Endothelial cell of umbilical vein (primary cell): ENCODE measurements around the gene TBC1D23. TPM values are rescaled to one million over a fixed set of nuclear protein-coding genes. Genes with fewer than 3 reads are reported as not detected.

Source experiments
- BruUV-seq: library from RNA; stranded (reverse); fragments of 400-500 nt; replicated peaks from 2 replicates; lab custom pipeline; 2021; lab: Mats Ljungman, UMichigan
- CTCF ChIA-PET: fragments of 300-600, 350-600 bp; sonication (Branson Sonifier 250); formaldehyde crosslinking; loops from one replicate; lab custom pipeline; 2021; ENCODE audit warnings: antibody characterized with exemption, inconsistent platforms; lab: Charles Lee
- POLR2A ChIA-PET: fragments of 300-600, 350-600 bp; sonication (Branson Sonifier 250); formaldehyde crosslinking; loops from one replicate; lab custom pipeline; 2021; ENCODE audit warnings: antibody characterized with exemption, inconsistent platforms; lab: Charles Lee
- DNase-seq: peaks from one replicate; pipeline ENCODE4 v3.0.0-alpha.2; 2011; ENCODE audit warnings: low read depth, low spot score
- FAIRE-seq: peaks from 2 replicates; lab custom pipeline; 2011; peaks lifted over from hg19 to GRCh38; lab: Jason Lieb, UNC
- H2AFZ ChIP-seq: 2 replicates; pipeline ENCODE4 v1.6.0; 2012; ENCODE audit warnings: low read depth, low read length, control low read depth, inconsistent platforms
- H3K27ac ChIP-seq: 2 replicates; pipeline ENCODE4 v1.5.1; 2011; ENCODE audit warnings: low read depth, mild to moderate bottlenecking, control low read depth, low read length, moderate library complexity; ENCODE audit not compliant: insufficient read depth
- H3K27me3 ChIP-seq, 2 experiments: 2 replicates each; pipeline versions ENCODE4 v1.6.0 to v1.6.1; 2011; ENCODE audit warnings: low read length in 2 of 2, mixed read lengths in 1 of 2; ENCODE audit not compliant: control insufficient read depth in 2 of 2, insufficient read depth in 2 of 2
- H3K36me3 ChIP-seq, 2 experiments: 2 replicates in 1 of 2; 3 replicates in 1 of 2; pipeline ENCODE4 v1.5.1; 2011; ENCODE audit warnings: low read length in 2 of 2, mild to moderate bottlenecking in 1 of 2, moderate library complexity in 1 of 2; ENCODE audit not compliant: control insufficient read depth in 2 of 2, insufficient read depth in 2 of 2; ENCODE audit errors: extremely low read depth in 1 of 2
- H3K4me1 ChIP-seq: 3 replicates; pipeline ENCODE4 v1.5.1; 2011; ENCODE audit warnings: mild to moderate bottlenecking, low read length; ENCODE audit not compliant: control insufficient read depth, insufficient read depth; ENCODE audit errors: extremely low read depth
- H3K4me2 ChIP-seq: 2 replicates; pipeline ENCODE4 v1.6.1; 2011; ENCODE audit warnings: low read length, control low read depth, mixed read lengths; ENCODE audit not compliant: insufficient read depth
- H3K4me3 ChIP-seq, 3 experiments: fragments of 200-600 bp in 1 of 3; sonication (generic), shearing (Covaris generic) in 1 of 3; replicated peaks in 1 of 3; 2 replicates each; pipeline ENCODE4 v1.5.1; 2011 to 2016; ENCODE audit warnings: control low read depth in 3 of 3, low read length in 3 of 3, mild to moderate bottlenecking in 2 of 3, inconsistent platforms in 1 of 3, low read depth in 1 of 3, moderate library complexity in 1 of 3; ENCODE audit not compliant: insufficient read depth in 1 of 3
- H3K79me2 ChIP-seq: 2 replicates; pipeline ENCODE4 v1.6.0; 2012; ENCODE audit warnings: low read length, inconsistent platforms; ENCODE audit not compliant: control insufficient read depth, insufficient read depth
- H3K9ac ChIP-seq: replicated peaks from 2 replicates; pipeline ENCODE3; 2011; ENCODE audit warnings: low read length, control low read depth; ENCODE audit not compliant: insufficient read depth; ENCODE audit errors: extremely low read depth
- H3K9me1 ChIP-seq: replicated peaks from 3 replicates; pipeline ENCODE4 v1.6.0; 2011; ENCODE audit warnings: mild to moderate bottlenecking, low read length; ENCODE audit not compliant: control insufficient read depth, insufficient read depth; ENCODE audit errors: extremely low read depth
- H3K9me3 ChIP-seq: replicated peaks from 2 replicates; pipeline ENCODE4 v1.5.1; 2012; ENCODE audit warnings: low read length, inconsistent platforms; ENCODE audit not compliant: control insufficient read depth, insufficient read depth
- H4K20me1 ChIP-seq: replicated peaks from 2 replicates; pipeline ENCODE3; 2011; ENCODE audit warnings: mild to moderate bottlenecking, low read length; ENCODE audit not compliant: control insufficient read depth, insufficient read depth; ENCODE audit errors: extremely low read depth
- EZH2 ChIP-seq: IDR thresholded peaks from 2 replicates; pipeline ENCODE4 v1.6.1; 2012; ENCODE audit warnings: borderline replicate concordance, low read depth, mild to moderate bottlenecking, moderate library complexity, low read length, inconsistent platforms; ENCODE audit not compliant: severe bottlenecking
- FOS ChIP-seq: IDR thresholded peaks from 2 replicates; pipeline ENCODE4 v1.6.1; 2011; ENCODE audit warnings: mild to moderate bottlenecking, low read length, moderate library complexity, borderline replicate concordance; ENCODE audit not compliant: insufficient read depth
- GATA2 ChIP-seq: IDR thresholded peaks from 2 replicates; pipeline ENCODE4 v1.7.0; 2011; ENCODE audit warnings: low read depth, mild to moderate bottlenecking, moderate library complexity, mixed read lengths, low read length; ENCODE audit not compliant: insufficient read length, insufficient read depth
- JUN ChIP-seq: IDR thresholded peaks from 2 replicates; pipeline ENCODE4 v1.6.1; 2011; ENCODE audit warnings: borderline replicate concordance, low read depth; ENCODE audit not compliant: insufficient read length, insufficient read depth
- MYC ChIP-seq: IDR thresholded peaks from one replicate; pipeline ENCODE4 v1.6.1; 2011; ENCODE audit warnings: mild to moderate bottlenecking, low read depth, low read length
- POLR2A ChIP-seq: IDR thresholded peaks from 2 replicates; pipeline ENCODE4 v1.6.1; 2012; ENCODE audit warnings: low read depth, mild to moderate bottlenecking, control low read depth, low read length
- POLR2AphosphoS5 ChIP-seq: IDR thresholded peaks from 2 replicates; pipeline ENCODE4 v1.6.1; 2012; ENCODE audit warnings: low read depth, mild to moderate bottlenecking, control low read depth, low read length, moderate library complexity; ENCODE audit not compliant: insufficient read depth
- dilution Hi-C: fragments of 300-500 bp; cut with MboI; formaldehyde crosslinking; loops from one replicate; pipeline ENCODE4 v1.15.0; 2019; ENCODE audit warnings: low sequenced_read_pairs; ENCODE audit not compliant: extremely low pct_ligation_motif_present
- intact Hi-C: fragments of 100-400 bp; cut with micrococcal nuclease; formaldehyde crosslinking; loops from one replicate; pipeline ENCODE4 v1.10.0; 2022
- polyA plus RNA-seq, 4 experiments: library from polyadenylated mRNA; depleted of rRNA in 3 of 4; stranded (reverse) in 3 of 4; unstranded in 1 of 4; fragments of >200 nt; gene quantifications; 2 replicates each; pipeline versions ENCODE4 v1.2.1 to v1.2.3, GENCODE V29; 2011 to 2012; ENCODE audit warnings: missing spikeins in 1 of 4
- total RNA-seq: library from RNA; stranded (reverse); gene quantifications from 2 replicates; pipeline ENCODE4 v1.2.3, GENCODE V29; 2021
- TF ChIP-seq, protein P1 (sequence below), 2 donors: IDR thresholded peaks; 1 replicate in 1 of 2; 2 replicates in 1 of 2; pipeline ENCODE4 v1.5.1; 2011; ENCODE audit warnings: low read length in 2 of 2, mild to moderate bottlenecking in 2 of 2, moderate library complexity in 2 of 2, control low read depth in 1 of 2, inconsistent platforms in 1 of 2, low read depth in 1 of 2; ENCODE audit not compliant: insufficient read depth in 1 of 2; ENCODE audit errors: extremely low read depth in 1 of 2
- TF ChIP-seq, protein P2 (sequence below): IDR thresholded peaks from 2 replicates; pipeline ENCODE4 v1.6.1; 2011; ENCODE audit not compliant: insufficient read depth, insufficient read length

The TBC1D23 gene
- total and polyA plus RNA-seq, 2 donors (not counting 3 experiments of a cell fraction or from before 2014, with no cell fraction given) = 10.3 to 34.8 TPM

DNA sequence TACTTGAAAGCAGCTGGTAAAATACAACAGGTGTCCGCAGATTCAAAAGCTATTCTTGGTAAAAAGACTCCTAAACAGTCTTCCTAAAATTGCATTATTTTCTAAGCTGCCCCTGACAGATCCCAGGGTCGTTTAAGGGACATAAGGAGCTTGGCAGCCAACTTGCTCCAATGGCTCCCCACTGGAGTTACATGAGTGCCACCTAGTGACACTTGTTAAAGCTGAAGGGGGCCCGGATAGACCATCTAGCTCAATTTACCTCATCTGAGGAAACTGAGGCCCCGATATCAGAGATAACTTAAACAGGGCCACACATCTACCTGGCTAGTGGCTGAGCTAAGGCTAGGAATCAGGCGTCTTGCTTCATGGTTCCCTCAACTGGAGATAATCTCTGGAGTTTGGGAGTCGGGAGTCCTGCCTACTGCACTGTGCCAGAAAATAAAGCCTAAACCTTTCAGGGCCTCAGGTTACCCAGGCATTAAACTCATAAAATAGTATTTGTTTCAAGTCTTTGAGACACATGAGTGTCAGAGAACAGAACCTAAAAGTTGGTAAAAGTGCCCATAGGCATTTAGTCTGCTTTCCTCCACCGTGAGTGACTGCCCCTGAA, 6.5 kb upstream of the TBC1D23 start:
- H3K27ac ChIP-seq = no peak overlapping the region
- no peaks in the 10 kb centered on the region for H3K4me1 ChIP-seq
- FAIRE-seq = peak; percentile 70
- TF ChIP-seq, protein P1, sequence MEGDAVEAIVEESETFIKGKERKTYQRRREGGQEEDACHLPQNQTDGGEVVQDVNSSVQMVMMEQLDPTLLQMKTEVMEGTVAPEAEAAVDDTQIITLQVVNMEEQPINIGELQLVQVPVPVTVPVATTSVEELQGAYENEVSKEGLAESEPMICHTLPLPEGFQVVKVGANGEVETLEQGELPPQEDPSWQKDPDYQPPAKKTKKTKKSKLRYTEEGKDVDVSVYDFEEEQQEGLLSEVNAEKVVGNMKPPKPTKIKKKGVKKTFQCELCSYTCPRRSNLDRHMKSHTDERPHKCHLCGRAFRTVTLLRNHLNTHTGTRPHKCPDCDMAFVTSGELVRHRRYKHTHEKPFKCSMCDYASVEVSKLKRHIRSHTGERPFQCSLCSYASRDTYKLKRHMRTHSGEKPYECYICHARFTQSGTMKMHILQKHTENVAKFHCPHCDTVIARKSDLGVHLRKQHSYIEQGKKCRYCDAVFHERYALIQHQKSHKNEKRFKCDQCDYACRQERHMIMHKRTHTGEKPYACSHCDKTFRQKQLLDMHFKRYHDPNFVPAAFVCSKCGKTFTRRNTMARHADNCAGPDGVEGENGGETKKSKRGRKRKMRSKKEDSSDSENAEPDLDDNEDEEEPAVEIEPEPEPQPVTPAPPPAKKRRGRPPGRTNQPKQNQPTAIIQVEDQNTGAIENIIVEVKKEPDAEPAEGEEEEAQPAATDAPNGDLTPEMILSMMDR (IDR thresholded peaks at IDR 0.05; ENCODE audit: extremely low read depth in 1 of 2, insufficient read depth in 1 of 2, low read depth in 1 of 2, low read length in 2 of 2) = peak; percentile 76 to 81
- TF ChIP-seq FOS = no peak
- dilution Hi-C loops (no loop called here), intact Hi-C loops (loop anchor here (1.0 to 5.0 kb wide), 5 partner anchors 97 to 422 kb away; no protein-coding TSS in a partner anchor)
- peak; percentile 75 for DNase-seq
- no peak overlapping the region for H2AFZ ChIP-seq
- H3K4me2 ChIP-seq = no peak overlapping the region
- no peaks in the 10 kb centered on the region for H3K79me2 ChIP-seq
- H3K9me1 ChIP-seq = no peaks in the 10 kb centered on the region
- no peak overlapping the region for H3K4me3 ChIP-seq
- no TSS peak for BruUV-seq
- H3K9me3 ChIP-seq = no peaks in the 10 kb centered on the region
- no peak overlapping the region for H3K9ac ChIP-seq
- ChIA-PET POLR2A (interaction anchor here (0.6 to 1.0 kb wide), 3 partner anchors 244 to 422 kb away, joined by 3 to 6 read pairs (median 4); no protein-coding TSS in a partner anchor), CTCF (interaction anchor here (0.6 to 1.6 kb wide), 70 partner anchors 8 to 469 kb away, joined by 3 to 238 read pairs (median 5); partner anchors contain the start of genes CMSS1, LNP1 and TOMM70)
- H3K36me3 ChIP-seq = no peaks in the 10 kb centered on the region
- no peaks in the 10 kb centered on the region for H3K27me3 ChIP-seq
- H4K20me1 ChIP-seq = no peaks in the 10 kb centered on the region

GRCh38 chr3:100256731-100257151, 4.1 kb upstream of the TBC1D23 start:
- no peak overlapping the region for H3K4me3 ChIP-seq
- no TSS peak for BruUV-seq
- H3K27ac ChIP-seq = no peak overlapping the region
- POLR2A ChIA-PET = no interaction called here
- CTCF ChIA-PET = interaction anchor here (1.2 to 3.6 kb wide), 5 partner anchors 10 to 425 kb away, joined by 3 to 33 read pairs (median 10); no protein-coding TSS in a partner anchor
- no peak for TF ChIP-seq POLR2A
- no peak for TF ChIP-seq MYC
- TF ChIP-seq, protein P1 (IDR thresholded peaks at IDR 0.05; ENCODE audit: extremely low read depth in 1 of 2, insufficient read depth in 1 of 2, low read depth in 1 of 2, low read length in 2 of 2) = no peak
- no peak for TF ChIP-seq GATA2
- no peak for TF ChIP-seq JUN
- TF ChIP-seq FOS = no peak
- TF ChIP-seq POLR2AphosphoS5 = no peak
- TF ChIP-seq, protein P2, sequence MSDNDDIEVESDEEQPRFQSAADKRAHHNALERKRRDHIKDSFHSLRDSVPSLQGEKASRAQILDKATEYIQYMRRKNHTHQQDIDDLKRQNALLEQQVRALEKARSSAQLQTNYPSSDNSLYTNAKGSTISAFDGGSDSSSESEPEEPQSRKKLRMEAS = no peak
- TF ChIP-seq EZH2 = no peak
- no peak overlapping the region for H3K4me2 ChIP-seq
- H2AFZ ChIP-seq = no peak overlapping the region
- H3K9me3 ChIP-seq = no peaks in the 10 kb centered on the region
- no peak overlapping the region for H3K9ac ChIP-seq
- H3K9me1 ChIP-seq = no peaks in the 10 kb centered on the region
- intact Hi-C loops = no loop called here
- peaks cover 10% of the 10 kb centered on the region for H3K4me1 ChIP-seq
- H3K27me3 ChIP-seq = no peaks in the 10 kb centered on the region
- peaks cover 5% of the 10 kb centered on the region for H3K79me2 ChIP-seq
- FAIRE-seq (no peak), DNase-seq (no peak)
- dilution Hi-C loops = no loop called here
- H4K20me1 ChIP-seq = no peaks in the 10 kb centered on the region
- H3K36me3 ChIP-seq = no peaks in the 10 kb centered on the region
